Mesothelial cell of epicardium (in vitro differentiated cells): ENCODE results near the gene TM4SF18. TPM values are rescaled to one million over a fixed set of nuclear protein-coding genes. Genes with fewer than 3 reads are reported as not detected.

Experiments
- DNase-seq, 2 experiments: peaks; one replicate each; pipeline ENCODE4 v3.0.0; 2021; ENCODE audit warnings: low spot score in 2 of 2; ENCODE audit not compliant: unreplicated experiment in 2 of 2
- H3K27ac Mint-ChIP-seq: 2 replicates; pipeline ENCODE4 v1.8.0; 2021; ENCODE audit warnings: mixed read lengths
- H3K27me3 Mint-ChIP-seq: 2 replicates; pipeline ENCODE4 v1.8.0; 2021; ENCODE audit warnings: low read depth, mixed read lengths
- H3K36me3 Mint-ChIP-seq: 2 replicates; pipeline ENCODE4 v1.8.0; 2021; ENCODE audit warnings: mixed read lengths
- H3K4me1 Mint-ChIP-seq: 2 replicates; pipeline ENCODE4 v1.8.0; 2021; ENCODE audit warnings: mixed read lengths
- H3K4me3 Mint-ChIP-seq: 2 replicates; pipeline ENCODE4 v1.8.0; 2021; ENCODE audit warnings: mild to moderate bottlenecking, moderate library complexity, mixed read lengths
- H3K9me3 Mint-ChIP-seq: 2 replicates; pipeline ENCODE4 v1.8.0; 2021; ENCODE audit warnings: mixed read lengths
- total RNA-seq: library from RNA; stranded (reverse); gene quantifications from 3 replicates; pipeline ENCODE4 v1.2.1, GENCODE V29; 2021
- TF ChIP-seq, protein P1 (sequence below): fragments of 200-600 bp; sonication (generic); IDR thresholded peaks from one replicate; pipeline ENCODE4 v1.5.0; 2021; ENCODE audit warnings: antibody characterized with exemption; ENCODE audit not compliant: unreplicated experiment

TM4SF18 gene
- total RNA-seq, 1 donor from 2014 or later: 0.13 TPM

DNA sequence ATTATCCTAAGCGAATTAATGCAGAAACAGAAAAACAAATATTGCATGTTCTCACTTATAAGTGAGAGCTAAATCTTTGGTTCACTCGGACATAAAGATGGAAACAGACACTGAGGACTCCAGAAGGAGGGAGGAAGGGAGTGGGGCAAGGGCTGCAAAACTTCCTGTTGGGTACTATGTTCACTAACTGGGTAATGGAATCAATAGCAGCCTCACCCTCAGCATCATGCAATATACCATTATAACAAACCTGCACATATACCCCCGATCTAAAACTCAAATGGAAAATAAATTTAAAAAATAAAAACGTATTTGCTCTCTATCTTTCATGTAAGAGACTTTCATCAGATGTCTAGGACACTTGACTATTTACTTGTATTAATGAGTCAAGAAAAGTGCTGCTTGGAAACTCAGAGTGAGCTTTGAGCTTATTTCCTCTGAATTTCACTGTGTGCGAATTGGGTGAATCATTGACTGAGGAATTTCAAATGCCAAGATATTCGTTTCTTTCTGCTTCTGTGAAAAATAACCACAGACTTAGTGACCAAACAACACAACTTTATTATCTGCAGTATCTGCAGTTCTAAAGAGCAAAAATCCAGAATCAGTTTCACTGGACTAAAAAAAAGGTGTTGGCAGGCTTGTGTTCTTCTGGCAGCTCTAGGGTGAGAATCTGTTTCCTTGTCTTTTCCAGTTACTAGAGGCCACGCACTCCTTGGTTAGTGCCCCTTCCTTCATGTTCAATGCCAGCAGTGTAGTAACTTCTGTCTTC is 18.4 kb downstream of the TM4SF18 start:
- DNase-seq: no peak
- peaks cover 4% of the 10 kb centered on the region for H3K4me1 Mint-ChIP-seq

GRCh38 chr3:149313542-149313941 is 19.9 kb downstream of the TM4SF18 start:
- Mint-ChIP-seq H3K27me3 (no peaks in the 10 kb centered on the region), H3K27ac (no peak overlapping the region), H3K36me3 (peaks cover 4% of the 10 kb centered on the region), H3K4me3 (no peak overlapping the region), H3K9me3 (peaks cover 28% of the 10 kb centered on the region), H3K4me1 (peaks cover 4% of the 10 kb centered on the region)
- TF ChIP-seq, protein P1, sequence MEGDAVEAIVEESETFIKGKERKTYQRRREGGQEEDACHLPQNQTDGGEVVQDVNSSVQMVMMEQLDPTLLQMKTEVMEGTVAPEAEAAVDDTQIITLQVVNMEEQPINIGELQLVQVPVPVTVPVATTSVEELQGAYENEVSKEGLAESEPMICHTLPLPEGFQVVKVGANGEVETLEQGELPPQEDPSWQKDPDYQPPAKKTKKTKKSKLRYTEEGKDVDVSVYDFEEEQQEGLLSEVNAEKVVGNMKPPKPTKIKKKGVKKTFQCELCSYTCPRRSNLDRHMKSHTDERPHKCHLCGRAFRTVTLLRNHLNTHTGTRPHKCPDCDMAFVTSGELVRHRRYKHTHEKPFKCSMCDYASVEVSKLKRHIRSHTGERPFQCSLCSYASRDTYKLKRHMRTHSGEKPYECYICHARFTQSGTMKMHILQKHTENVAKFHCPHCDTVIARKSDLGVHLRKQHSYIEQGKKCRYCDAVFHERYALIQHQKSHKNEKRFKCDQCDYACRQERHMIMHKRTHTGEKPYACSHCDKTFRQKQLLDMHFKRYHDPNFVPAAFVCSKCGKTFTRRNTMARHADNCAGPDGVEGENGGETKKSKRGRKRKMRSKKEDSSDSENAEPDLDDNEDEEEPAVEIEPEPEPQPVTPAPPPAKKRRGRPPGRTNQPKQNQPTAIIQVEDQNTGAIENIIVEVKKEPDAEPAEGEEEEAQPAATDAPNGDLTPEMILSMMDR: no peak
- DNase-seq: no peak

More for the DNA sequence above, 18.4 kb downstream of the TM4SF18 start:
- H3K4me3 Mint-ChIP-seq: no peak overlapping the region
- H3K36me3 Mint-ChIP-seq: peaks cover 4% of the 10 kb centered on the region
- no peaks in the 10 kb centered on the region for H3K27me3 Mint-ChIP-seq
- H3K9me3 Mint-ChIP-seq: peaks cover 26% of the 10 kb centered on the region
- TF ChIP-seq, protein P1: no peak
- no peak overlapping the region for H3K27ac Mint-ChIP-seq

GRCh38 chr3:149310796-149311534 is 22.5 kb downstream of the TM4SF18 start:
- DNase-seq: no peak
- Mint-ChIP-seq H3K4me3 (no peak overlapping the region), H3K27me3 (no peaks in the 10 kb centered on the region), H3K36me3 (peaks cover 4% of the 10 kb centered on the region), H3K9me3 (peaks cover 30% of the 10 kb centered on the region), H3K27ac (no peak overlapping the region), H3K4me1 (peaks cover 3% of the 10 kb centered on the region)
- TF ChIP-seq, protein P1: no peak

DNA sequence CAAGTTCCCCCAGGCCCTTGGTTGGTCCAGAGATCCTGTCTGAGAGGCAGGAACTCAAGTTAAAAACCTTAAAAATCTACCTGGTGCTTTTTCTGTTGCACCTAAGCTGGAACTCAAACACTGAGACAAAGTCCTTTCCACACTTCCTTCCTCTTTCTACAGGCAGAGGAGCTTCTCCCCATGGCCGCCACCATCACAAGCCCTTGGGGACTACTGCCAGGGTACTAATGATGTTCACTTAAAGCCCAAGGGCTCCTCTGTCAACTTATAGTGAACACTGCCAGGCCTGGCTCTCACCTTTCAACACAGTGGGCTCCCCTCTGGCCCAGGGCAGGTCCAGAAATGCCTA is 26.0 kb downstream of the TM4SF18 start:
- no peak overlapping the region for H3K4me3 Mint-ChIP-seq
- H3K9me3 Mint-ChIP-seq: peaks cover 54% of the 10 kb centered on the region
- H3K27ac Mint-ChIP-seq: no peak overlapping the region
- TF ChIP-seq, protein P1: no peak
- H3K27me3 Mint-ChIP-seq: no peaks in the 10 kb centered on the region
- peaks cover 3% of the 10 kb centered on the region for H3K4me1 Mint-ChIP-seq
- peaks cover 7% of the 10 kb centered on the region for H3K36me3 Mint-ChIP-seq
- DNase-seq: no peak

GRCh38 chr3:149306751-149307434 is 26.5 kb downstream of the TM4SF18 start:
- H3K36me3 Mint-ChIP-seq: peaks cover 4% of the 10 kb centered on the region
- H3K4me3 Mint-ChIP-seq: no peak overlapping the region
- no peak overlapping the region for H3K27ac Mint-ChIP-seq
- peaks cover 3% of the 10 kb centered on the region for H3K4me1 Mint-ChIP-seq
- peaks cover 52% of the 10 kb centered on the region for H3K9me3 Mint-ChIP-seq
- DNase-seq: no peak
- H3K27me3 Mint-ChIP-seq: no peaks in the 10 kb centered on the region
- TF ChIP-seq, protein P1: no peak
